GM15510 (cell line): ENCODE results near the gene RPAP2.

Source experiments
- POLR2A ChIP-seq: IDR thresholded peaks from 3 replicates; pipeline ENCODE4 v1.6.1; 2011; ENCODE audit warnings: borderline replicate concordance; ENCODE audit not compliant: insufficient read length; ENCODE audit errors: extremely low read depth

Gene RPAP2

GRCh38 chr1:92298573-92299476 is at the start of gene RPAP2, which contains the start of gene GLMN:
Gene RPAP2, plus strand, starts transcription at chr1:92299059. Its CDS starts 15 bp downstream, at chr1:92299074.
Gene GLMN, minus strand, starts transcription at chr1:92298987. Its CDS starts 988 bp downstream, at chr1:92297999.
- TF ChIP-seq POLR2A, result peak; percentile 95

GRCh38 chr1:92259350-92259749 is 39.5 kb upstream of the RPAP2 start:
- TF ChIP-seq POLR2A, result no peak

GRCh38 chr1:92262516-92262915 is 36.3 kb upstream of the RPAP2 start:
- TF ChIP-seq POLR2A, result no peak

GRCh38 chr1:92273039-92273438 is 25.8 kb upstream of the RPAP2 start:
- no peak for TF ChIP-seq POLR2A

GRCh38 chr1:92274939-92275338 is 23.9 kb upstream of the RPAP2 start:
- TF ChIP-seq POLR2A, result no peak

- TF ChIP-seq POLR2A, result no peak
Measured at GRCh38 chr1:92276082-92276481, 22.8 kb upstream of the RPAP2 start.

GRCh38 chr1:92277105-92277723 is 21.6 kb upstream of the RPAP2 start:
- TF ChIP-seq POLR2A, result no peak

- no peak for TF ChIP-seq POLR2A
Measured at GRCh38 chr1:92291372-92291999, 7.4 kb upstream of the RPAP2 start.

- TF ChIP-seq POLR2A, result no peak
Measured at GRCh38 chr1:92298213-92298572, 666 bp upstream of the RPAP2 start.

- no peak for TF ChIP-seq POLR2A
Measured at GRCh38 chr1:92299477-92300150, 755 bp downstream of the RPAP2 start.

- TF ChIP-seq POLR2A, result no peak
Measured at GRCh38 chr1:92301021-92301420, 2.2 kb downstream of the RPAP2 start.

- TF ChIP-seq POLR2A, result no peak
Measured at GRCh38 chr1:92306020-92306419, 7.2 kb downstream of the RPAP2 start.

GRCh38 chr1:92307980-92308379 is 9.1 kb downstream of the RPAP2 start:
- no peak for TF ChIP-seq POLR2A

GRCh38 chr1:92310185-92310597 is 11.3 kb downstream of the RPAP2 start:
- no peak for TF ChIP-seq POLR2A

- TF ChIP-seq POLR2A, result no peak
Measured at GRCh38 chr1:92314024-92314423, 15.2 kb downstream of the RPAP2 start.
